GM18499 (cell line): ENCODE data around the gene SLFN12L.

Experiments used
- ATAC-seq: cut with Tn5 transposase; IDR thresholded peaks from one replicate; pipeline ENCODE4 v1.9.1; 2021; ENCODE audit warnings: moderate number of reproducible peaks; ENCODE audit not compliant: insufficient read depth, unreplicated experiment

Gene SLFN12L

GRCh38 chr17:35447499-35447898 lies 90.0 kb downstream of the SLFN12L start:
- no peak for ATAC-seq

DNA sequence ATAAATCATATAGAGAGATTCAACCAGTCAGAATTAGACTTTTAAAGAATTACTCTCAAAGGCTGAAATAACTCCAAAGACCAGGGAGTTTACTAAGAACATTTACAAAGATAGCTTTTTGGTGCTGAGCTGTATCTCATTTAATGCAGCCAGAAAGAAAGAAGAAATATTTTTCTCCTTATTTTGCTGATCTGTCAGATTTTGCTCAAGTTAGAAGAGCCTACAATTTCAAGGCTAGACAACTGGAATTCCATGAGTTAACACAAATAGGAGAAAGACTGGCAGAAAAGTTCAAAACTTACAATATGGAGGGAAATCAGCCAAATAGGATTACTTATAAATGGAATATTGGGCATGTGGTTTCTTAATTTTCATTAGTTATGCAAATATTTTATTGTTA lies 99.0 kb downstream of the SLFN12L start:
- no peak for ATAC-seq

DNA sequence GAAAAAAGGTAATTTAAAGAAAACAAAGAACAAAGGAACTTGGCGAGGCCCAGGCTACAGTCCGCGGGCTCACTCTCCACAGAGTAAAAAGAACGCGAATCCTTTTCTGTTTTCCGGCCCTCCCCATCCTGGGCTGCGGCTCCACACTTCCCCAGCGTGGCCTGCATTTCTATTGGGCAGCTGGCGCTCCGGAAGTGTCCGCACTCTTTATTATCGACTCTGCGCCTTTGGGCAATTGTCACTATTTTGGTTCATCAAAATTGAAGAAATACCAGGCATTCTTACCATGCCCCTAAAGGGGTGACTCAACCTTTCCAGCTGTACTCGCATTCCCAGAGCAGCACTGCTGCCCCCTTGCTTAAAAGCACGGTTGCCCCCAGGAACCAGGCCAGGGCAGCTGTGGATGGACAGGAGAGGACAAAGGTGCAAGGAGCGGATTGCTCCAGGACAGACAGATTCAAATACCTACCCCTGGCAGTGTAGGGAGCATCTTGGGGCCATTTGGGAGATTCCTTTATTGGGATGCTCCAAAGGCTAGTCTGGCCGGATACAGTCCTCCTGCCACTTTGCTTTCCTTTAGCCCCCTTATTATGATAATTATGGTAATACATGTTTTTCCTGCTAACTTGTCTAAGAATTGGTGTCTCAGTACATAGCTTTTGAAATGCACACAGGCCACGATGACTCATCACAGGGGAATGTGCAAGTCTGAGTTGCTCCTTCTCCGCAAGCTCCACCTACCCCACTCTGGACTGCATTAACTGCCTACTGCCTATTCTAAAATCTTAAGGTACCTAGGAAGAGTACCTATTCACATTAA lies 104.2 kb downstream of the SLFN12L start:
- no peak for ATAC-seq

DNA sequence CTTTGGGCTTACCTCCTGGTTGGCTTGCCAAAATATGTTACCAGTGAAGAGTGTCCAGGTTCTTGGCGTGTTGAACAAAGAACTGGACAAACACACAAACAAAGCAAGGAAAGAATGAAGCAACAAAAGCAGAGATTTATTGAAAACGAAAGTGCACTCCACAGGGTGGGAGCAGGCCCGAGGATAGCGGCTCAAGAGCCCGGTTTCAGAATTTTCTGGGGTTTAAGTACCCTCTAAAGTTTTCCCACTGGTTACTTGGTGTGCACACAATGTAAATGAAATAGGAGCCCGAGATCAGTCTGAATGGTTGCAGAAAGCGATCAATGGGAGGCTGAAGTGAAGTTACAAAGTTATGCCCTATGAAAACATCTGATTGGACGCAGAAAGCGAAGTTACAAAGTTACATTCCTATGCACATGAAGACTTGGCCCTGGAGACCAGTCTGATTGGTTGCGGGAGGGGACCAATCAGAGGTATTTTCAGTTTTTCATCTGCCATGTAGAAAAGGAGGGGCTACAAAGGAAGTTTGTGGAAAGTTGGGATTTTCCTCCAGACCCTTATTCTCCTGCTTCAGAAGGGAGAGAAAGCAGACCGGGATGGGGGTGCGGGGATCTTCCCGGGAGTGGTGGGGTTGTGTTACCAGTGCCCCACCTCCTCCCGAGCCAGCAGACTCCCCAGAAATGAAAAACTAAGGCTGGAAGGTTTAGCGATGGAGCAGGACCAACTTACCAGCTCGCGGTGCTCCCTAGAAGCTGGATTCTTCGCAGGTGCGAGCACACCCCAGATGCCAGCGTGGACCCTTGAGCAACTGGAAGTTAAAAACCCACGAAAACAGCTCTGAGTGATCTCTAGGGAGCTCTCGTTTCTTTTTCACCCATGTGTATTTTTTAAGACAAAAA lies 105.1 kb downstream of the SLFN12L start, which contains the start of gene SLFN12:
Gene SLFN12 (minus strand): TSS at position 325 of the 899 bp plus-strand sequence. CDS start 9,472 bp downstream, outside the sequence.
- ATAC-seq = no peak

- no peak for ATAC-seq
Measured at GRCh38 chr17:35429702-35430101, 107.8 kb downstream of the SLFN12L start.

- no peak for ATAC-seq
Measured at GRCh38 chr17:35428229-35428628, 109.2 kb downstream of the SLFN12L start.

- no peak for ATAC-seq
Measured at GRCh38 chr17:35423761-35424160, 113.7 kb downstream of the SLFN12L start.
